Embryonic facial prominence (tissue), 1 donor: ENCODE measurements around the gene NOTO.
"Not testable (repeated sequence)": the region's sequence is repeated elsewhere in the genome, so short reads cannot be mapped to it uniquely, and the experiment has no call there.

ENCODE experiments used
- DNase-seq: peaks from one replicate; pipeline ENCODE4 v3.0.0-alpha.2; 2016; ENCODE audit errors: extremely low spot score

NOTO gene, protein sequence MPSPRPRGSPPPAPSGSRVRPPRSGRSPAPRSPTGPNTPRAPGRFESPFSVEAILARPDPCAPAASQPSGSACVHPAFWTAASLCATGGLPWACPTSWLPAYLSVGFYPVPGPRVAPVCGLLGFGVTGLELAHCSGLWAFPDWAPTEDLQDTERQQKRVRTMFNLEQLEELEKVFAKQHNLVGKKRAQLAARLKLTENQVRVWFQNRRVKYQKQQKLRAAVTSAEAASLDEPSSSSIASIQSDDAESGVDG

DNA sequence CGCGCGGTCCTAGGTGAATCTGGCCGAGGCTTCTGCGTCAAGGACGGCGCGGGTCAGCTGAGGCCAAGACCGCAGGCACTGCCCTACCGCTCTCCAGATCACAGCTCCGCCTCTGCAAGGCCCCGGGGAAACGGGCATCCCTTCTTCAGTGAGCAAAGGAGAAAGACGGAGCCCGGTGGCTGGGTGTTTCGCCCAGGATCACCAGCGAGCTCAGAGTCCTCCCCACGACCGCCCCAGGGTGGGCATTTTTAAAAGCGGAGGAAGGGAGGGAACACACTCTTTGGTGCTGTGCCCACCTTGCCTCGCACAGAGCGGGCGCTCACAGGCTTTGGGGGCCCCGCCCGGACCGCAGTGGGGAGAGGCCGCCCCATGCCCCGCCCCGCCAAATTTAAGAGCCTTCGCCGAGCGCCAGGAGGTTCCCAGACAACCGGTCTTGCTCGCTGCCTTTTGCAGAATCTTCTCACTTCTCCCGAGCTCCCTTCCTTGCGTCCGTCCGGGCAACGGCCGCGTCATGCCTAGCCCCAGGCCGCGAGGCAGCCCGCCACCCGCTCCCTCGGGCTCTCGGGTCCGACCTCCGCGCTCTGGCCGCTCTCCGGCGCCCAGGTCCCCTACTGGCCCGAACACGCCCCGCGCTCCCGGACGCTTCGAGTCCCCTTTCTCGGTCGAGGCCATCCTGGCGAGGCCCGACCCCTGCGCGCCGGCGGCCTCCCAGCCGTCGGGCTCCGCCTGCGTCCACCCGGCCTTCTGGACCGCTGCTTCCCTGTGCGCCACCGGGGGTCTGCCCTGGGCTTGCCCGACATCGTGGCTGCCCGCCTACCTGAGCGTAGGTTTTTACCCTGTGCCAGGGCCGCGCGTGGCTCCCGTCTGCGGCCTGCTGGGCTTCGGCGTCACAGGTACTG lies at the start of gene NOTO:
TSS of gene NOTO (plus strand) at position 419 of the 899 bp plus-strand sequence. CDS start at position 512, 93 bp downstream.
- DNase-seq: no peak

DNA sequence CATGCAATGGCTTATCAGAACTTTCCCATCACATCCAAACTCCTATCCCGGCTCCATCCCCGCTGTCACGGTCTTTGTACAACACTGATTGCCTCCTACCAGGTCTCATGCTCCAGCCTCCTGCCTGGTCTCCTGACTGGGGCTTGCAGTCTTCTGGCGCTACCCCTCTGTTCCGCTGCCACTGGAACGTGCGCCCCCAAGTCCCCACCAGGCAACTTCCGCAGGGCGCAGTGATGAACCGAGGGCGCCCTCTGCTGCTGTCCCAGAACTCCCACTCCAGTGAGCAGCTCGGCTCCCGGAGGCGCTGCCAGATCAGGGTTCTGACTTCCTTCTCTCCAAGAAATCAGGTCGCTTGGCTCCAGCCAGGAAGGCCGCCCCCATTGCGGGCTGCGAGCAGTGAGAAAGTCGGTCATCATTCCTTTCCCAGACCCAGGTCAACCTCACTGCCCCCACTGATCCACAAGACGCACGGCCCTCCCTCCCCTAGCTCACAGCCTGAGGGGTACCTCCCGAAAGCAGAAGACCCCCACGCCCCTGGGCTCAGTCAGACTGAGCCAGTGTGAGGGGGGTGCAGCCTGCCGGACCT lies 45.7 kb upstream of the NOTO start:
- DNase-seq: no peak

DNA sequence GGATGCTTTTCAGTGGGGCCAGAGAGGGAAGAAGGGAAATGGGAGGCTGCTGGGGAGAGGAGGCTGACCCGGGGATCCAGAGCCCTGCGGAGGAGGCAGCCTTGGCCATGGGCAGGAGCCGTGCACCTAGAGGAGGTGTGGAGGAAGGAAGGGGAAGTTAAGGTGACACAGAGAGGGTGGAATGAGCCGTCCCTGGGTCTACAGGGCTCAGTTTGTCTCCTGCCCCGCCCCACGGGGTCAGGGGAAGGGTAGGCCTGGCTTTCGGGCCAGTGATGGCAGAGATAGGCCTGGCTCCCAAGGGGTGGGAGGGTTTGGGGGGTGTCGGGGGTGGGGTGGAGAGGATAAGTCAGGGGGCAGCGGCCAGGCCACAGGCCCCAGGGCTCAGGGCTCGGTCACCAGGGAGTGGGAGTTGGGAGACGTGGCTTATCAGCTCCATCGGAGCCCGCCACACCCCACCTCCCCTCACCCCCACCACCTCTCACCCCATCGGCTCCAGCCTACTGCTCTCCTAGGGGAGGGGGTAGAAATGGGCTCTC lies 39.5 kb upstream of the NOTO start:
- DNase-seq: no peak

DNA sequence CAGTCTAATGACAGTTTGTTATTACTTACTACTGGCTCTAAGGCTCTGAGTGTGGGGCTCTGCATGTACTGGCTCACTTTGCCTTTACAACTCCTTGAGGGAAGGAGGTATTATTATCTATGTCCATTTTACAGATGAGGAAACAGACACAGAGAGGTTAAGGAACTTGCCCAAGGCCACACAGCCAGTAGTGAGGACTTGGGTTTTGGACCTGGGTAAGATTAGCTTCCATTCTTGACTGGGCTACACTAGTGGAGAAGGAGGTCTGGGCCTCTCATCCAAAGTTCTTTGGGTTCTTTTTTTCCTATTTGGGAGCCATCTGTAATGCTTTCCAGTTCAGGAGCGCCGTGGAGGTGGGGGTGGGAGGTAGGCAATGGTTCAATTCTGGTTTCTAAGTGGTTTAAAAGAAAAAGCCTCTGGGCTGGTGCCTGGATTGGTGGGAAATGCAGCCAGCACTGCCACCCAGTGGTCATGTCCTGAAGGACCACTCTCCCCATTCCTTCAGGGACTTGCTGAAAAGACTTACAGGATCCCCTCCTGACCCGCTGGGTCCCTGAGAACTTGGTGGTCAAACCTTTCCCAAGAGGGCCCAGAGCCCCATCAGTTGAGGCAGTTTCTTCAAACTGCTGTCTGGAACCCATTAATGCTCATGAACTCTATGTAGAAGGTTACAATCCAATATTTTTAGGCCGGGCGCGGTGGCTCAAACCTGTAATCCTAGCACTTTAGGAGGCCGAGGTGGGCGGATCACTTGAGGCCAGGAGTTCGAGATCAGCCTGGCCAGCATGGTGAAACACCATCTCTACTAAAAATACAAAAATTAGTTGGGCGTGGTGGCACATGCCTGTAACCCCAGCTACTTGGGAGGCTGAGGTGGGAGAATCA lies 38.6 kb upstream of the NOTO start:
- DNase-seq: no peak

DNA sequence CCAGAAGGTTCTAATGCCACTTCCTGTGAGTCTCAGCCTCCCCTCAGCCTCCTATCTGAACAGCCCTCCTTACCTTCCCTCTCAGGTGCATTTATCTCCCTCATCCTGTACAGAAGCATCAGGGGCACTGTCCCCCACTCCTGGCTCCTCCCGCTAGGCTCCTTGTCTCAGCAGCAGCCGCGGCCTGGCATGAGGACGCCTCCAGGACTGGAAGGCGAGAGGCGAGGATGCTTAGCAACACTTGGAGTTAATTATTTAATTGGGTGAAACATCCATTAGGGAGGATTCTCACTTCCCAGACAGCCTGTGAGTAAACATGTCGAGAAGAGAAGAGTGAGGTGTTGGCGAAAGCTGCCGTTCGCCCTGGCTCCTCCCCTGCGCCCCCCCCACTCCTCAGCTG lies 36.4 kb upstream of the NOTO start:
- DNase-seq: not testable (repeated sequence)

DNA sequence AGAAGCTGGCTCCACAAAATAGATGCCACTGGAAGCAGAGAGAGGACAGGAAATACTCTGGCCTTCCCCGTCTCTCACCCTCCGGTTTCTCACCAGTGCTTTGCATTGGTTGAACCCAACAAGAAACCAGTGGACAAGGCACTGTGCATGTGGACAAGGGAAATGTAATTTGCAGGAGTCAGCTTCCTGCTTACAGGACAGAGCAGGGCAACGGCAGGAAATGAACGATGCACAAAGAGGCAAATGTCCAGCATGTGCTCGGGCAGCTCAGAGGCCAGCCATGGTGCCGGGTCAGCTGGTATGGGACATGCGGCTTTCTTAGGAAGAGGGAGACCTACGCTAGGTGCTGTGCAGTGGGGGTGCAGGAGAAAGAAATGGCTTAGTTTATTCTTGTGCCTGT lies 35.6 kb upstream of the NOTO start:
- not testable (repeated sequence) for DNase-seq

DNA sequence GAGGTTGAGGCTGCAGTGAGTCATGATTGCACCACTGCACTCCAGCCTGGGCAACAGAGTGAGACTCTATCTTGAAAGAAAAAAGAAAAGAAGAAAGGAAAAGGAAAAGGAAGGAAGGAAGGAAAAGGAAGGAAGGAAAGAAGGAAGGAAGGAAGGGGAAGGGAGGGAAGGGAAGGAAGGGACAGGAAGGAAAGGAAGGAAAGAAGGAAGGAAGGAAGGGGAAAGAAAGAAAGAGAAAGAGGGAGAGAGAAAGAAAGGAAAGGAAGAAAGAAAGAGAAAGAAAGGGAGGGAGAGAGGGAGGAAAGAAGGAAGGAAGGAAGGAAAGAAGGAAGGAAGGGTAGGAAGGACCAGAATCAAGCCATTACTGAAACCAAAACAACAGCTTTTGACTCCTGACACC lies 34.0 kb upstream of the NOTO start:
- DNase-seq: not testable (repeated sequence)

DNA sequence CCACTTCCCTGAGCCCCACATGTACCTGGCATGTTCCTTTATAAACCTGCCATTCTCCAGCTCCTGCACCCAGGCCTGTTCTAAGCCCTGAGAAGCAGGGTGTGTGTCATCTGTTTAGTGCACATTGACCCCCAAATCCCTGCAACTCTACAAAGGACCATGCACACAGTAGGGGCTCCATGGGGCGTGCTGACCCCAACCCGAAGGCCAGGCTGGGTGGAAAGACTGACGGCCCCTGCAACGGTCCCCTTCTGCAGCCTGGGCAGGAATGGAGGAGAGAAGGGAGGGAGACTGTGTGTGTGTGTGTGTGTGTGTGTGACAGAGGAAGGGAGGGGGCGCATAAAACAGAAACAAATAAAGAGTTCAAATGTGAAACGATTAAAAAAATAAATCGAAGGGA lies 32.0 kb upstream of the NOTO start:
- DNase-seq: not testable (repeated sequence)

DNA sequence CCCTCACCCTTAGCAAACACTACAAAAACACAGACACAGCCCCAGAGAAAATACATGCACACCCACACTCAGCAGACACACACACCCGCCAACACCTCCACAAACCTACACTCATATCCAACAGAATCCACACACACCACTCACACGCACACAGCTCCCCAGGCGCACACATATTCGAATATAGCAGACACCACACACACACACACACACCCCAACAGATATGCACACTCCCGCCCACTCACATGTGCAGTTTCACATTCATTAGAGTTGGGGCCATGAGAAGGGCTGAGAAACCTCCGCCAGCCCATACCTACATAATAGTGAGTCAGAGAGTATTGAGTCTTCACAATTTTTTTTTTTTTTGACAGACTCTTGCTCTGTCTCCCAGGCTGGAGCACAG lies 29.4 kb upstream of the NOTO start:
- DNase-seq: no peak

DNA sequence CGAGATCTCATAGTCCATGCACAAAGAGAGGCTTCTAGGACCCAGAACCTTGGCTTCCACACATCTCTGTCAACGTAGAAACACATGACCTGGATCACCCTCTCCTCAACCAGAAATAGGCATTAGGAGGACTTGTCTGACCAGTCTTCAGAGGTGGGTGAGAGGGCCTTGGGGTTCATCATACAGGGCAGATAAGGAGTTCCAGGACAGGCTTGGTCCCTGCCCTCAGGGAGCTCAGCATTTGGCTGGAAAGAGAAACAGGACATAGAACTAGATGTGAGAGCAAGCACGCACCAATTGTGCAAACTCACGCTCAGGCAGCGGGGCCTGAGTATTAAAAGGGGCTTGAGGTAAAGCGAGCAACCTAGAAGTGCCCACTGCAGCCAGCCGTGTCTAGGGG lies 28.6 kb upstream of the NOTO start:
- DNase-seq: no peak

DNA sequence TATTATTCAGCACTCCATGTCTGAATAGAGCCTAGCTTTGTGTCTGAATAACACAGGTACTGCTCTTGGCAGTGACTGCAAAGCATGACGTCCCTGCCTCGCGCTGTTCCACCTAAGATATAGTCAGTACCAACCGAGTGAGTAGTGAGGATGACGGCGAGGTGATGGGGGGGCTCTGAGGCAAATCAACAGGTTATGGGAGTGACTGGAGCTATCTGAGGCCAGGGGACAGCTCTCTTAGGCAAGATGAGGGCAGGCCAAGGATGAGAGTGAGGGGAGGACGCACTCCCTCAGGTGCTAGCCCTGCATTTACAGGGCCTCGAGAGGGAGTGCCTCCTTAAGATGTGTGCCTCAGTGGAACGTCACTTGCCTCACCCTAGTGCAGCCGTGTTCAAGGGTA lies 28.1 kb upstream of the NOTO start:
- DNase-seq: no peak

DNA sequence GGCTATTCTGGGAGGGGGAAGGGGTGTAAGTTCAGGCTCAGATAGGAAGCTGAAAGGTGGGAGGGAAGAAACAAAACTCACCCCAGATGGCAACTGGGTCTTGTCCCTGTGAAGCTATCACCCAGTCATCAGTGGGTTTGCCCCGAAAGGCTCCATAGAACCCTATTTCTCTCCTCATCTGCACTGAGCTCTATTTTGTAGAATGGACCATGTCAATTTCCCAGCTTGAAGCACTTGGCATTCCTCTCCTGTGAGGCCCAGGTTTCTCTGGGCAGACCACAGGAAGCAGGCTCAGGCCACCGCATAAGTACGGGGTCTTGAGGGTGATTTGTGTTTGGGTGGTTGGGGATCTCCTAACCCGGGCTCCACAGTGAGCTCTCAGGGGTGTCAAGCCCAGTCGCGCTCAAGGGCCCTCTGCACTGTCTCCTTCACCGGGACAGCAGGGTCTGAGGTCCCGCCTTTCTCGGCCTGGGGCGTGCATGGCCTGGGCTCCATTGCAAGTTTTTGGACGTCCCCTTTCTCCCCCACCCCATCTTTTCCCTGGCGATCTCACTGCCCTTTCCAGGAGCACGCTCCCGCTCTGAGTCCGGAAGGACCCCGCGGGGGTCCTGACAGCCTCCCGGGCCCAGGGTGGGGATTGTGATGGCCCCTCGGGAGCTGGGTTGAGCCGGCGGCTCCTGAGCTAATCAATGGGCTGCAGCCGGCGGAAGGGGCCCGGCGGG lies 27.3 kb upstream of the NOTO start:
- no peak for DNase-seq

DNA sequence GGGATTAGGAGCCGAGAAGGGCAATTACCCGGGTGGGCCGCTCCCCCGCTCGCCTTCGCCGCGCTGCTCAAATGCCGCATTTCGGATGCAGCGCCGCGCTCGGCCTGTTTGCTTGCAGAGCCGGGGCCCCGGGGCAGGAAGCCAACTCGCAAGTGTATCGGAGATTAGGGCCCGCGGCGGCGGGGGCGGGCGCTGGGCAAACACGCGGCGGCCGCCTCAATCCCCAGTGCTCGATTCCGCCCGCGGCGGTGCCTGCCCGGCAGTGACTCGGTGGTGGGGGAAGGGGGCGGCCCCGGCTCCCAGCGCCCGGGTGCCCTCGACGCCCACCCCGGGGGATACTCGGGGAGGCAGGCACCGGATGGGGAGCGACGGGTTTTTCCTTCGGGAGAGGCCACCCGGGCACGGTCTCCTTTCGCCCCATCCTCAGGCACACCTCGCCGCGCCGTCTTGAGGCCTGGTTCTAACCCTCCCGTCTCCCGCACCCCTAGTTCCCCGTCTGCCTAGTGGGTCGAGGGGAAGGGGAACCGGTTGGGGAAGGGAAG lies 26.6 kb upstream of the NOTO start:
- DNase-seq: no peak

DNA sequence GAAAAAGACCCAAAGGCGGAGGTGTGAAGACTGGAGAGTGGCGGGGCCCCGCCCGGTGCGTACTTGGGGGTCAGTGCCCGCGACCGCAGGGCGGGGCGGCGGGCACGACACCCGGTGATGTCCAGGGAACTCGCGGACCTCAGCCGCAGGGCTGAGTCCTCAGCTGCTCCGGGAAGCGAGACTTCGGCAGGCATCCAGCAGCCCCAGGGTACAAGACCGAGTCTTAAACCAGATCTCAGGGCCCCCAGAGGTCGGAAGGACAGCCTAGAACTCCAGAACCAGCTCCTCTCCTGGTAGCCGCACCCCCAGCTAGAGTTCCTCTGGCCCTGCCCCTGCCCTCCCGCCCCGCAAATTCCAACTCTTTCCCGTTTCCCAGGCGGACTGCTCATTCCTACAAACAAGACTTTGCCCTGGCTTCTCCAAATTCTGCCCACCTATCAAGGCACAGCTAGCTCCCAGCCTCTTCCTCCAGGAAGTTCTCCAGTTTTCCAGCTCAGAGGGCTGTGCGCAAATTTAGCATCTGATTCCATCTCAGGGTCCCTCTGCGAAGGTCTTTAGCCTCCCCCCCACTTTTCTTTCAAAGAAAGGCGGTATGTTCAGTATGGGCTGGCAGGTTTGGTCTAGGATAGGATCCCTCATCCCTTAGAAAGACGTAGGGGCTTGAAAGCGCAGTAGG lies 26.0 kb upstream of the NOTO start:
- DNase-seq: no peak

DNA sequence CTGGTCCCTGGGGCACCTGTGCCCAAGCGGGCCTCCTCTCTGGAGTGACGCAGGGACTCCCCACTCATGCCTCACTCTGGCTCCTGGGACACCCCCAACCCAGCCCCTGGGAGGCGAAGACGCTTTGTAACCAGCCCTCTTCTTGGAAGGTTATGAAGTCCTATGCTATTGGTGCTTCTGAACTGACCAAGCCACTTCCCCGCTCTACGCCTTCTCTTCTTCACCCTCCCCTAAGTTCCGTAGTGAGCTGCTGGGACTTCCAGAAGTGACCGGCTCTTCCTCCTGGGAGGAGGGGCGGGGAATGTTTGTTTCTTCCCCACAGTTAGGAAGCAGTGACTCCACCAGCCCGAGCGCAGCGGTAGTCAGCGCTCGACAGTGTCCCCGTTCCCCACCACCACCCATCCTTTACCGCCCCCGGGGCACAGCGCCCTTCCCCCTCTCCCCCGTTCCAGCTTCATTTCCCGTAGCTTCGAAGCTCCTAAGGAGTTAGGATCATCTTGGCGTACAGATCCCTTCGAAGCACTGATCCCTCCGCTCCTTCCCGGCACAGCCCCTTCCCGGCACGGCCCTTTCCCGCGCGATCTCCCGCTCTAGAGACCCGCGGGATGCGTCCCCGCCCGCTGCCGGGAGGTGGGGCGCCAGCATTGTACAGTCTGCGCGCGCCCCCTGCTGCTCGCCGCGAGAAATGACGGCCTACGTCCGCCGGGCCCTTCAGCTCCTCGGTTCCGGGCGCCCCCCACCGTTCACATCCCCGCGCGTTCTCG lies 25.3 kb upstream of the NOTO start:
- DNase-seq: peak; percentile 81

DNA sequence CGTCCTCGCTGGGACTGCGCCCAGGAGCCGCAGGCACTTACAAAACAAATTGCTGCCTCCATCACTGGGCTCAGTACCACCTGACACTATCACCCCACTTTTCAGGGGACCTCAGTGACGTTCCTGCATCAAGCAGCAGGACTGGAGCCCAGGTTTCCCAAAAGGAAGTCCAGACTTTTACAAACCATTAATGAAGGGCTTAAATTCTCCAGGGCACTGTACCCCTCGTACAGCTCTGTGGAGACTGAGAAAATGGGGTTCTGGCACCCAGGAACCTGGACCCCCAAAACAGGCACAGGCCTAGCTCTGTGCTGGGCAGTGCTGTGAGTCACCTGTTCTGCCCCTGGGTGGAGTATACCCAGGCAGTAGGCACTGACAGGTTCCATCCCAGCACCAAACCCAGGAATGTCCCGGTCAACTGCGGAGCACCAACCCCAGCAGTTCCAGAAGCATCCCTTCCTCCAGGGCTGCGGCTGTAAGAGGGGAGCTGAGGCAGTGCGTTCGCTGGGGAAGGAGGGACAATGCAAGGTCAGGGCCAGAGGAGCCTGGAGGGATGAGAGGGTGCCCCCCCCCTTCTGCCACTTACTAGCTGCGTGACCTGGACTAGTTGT lies 24.6 kb upstream of the NOTO start:
- DNase-seq: no peak

DNA sequence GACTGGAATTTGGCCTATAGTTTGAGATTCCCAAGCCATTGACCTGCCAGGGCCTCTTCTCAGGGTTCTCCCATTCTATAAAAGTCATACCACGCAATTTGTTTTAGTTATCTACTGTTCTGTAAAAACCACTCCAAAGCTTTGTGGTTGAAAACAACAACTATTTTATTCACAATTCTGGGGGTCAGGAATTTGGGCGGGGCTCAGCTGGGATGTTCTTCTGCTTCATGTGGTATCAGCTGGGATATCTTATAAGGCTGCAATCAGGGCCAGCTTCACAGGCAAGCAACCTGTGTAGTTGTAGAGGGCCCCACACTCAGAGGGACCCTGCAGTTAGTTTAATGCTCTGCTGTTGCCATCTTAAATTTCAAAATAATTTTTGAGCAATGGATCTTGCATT lies 16.4 kb upstream of the NOTO start:
- no peak for DNase-seq

DNA sequence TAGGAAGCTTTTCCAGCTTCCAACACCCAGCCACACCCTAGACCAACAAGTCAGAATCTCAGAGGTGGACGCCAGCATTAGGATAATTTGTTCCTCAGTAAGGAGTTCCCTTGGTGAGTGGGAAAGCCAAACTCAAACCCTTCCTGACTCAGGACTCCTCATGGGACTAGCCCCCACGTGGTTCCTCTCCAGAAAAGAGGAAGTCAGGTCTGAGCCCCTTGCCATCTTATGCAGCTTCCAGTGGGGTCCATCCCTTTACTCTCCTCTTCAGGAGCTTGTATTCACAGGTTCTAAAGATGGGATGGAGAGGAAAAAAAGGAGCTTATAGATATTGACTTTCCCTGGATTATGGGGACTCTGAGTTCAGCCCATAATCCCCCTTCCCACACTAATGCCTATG lies 14.8 kb upstream of the NOTO start:
- DNase-seq: no peak

DNA sequence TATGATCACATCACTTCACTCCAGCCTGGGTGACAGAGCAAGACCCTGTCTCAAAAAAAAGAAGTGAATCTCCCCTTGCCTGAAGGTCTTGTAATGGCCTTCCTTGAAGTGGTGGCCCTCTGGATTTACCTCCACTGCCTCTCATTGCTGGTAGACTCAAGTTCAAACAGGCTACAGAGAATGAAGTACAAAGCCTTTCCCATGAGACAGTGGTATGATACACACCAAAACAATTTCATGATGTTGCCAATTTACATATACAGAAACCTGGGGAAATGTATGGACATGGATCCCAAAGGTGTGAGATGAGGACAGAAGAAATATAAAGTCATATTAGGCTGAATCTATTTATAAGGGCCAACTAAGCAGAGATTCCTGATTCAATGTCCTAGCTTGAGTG lies 4.8 kb upstream of the NOTO start:
- DNase-seq: no peak
